HG02840 (cell line): Measurements from ENCODE around the gene SLC35C1.

Experiments
- ATAC-seq: cut with Tn5 transposase; IDR thresholded peaks from one replicate; pipeline ENCODE4 v1.9.1; 2021; ENCODE audit warnings: mild to moderate bottlenecking, moderate library complexity, moderate number of reproducible peaks; ENCODE audit not compliant: unreplicated experiment, low FRiP score

The SLC35C1 gene

GRCh38 chr11:45804761-45805304, at the start of gene SLC35C1:
SLC35C1 (plus strand) TSS chr11:45805149; CDS start chr11:45805802, 653 bp downstream.
- peak; percentile 92 for ATAC-seq

- no peak for ATAC-seq
Observed at GRCh38 chr11:45755281-45755859, 49.6 kb upstream of the SLC35C1 start.

- ATAC-seq, result no peak
Observed at GRCh38 chr11:45756384-45757010, 48.5 kb upstream of the SLC35C1 start.

- ATAC-seq, result no peak
Observed at GRCh38 chr11:45757672-45758071, 47.3 kb upstream of the SLC35C1 start.

- ATAC-seq, result no peak
Observed at GRCh38 chr11:45761659-45762058, 43.3 kb upstream of the SLC35C1 start.

GRCh38 chr11:45765107-45765668, 39.8 kb upstream of the SLC35C1 start:
- ATAC-seq, result no peak

GRCh38 chr11:45765836-45766235, 39.1 kb upstream of the SLC35C1 start:
- ATAC-seq, result no peak

- no peak for ATAC-seq
Observed at GRCh38 chr11:45766469-45766868, 38.5 kb upstream of the SLC35C1 start.

GRCh38 chr11:45768486-45768885, 36.5 kb upstream of the SLC35C1 start:
- no peak for ATAC-seq

- no peak for ATAC-seq
Observed at GRCh38 chr11:45769960-45770359, 35.0 kb upstream of the SLC35C1 start.

- ATAC-seq, result no peak
Observed at GRCh38 chr11:45771193-45771565, 33.8 kb upstream of the SLC35C1 start.

- no peak for ATAC-seq
Observed at GRCh38 chr11:45771566-45772448, 33.1 kb upstream of the SLC35C1 start.

GRCh38 chr11:45772449-45772774, 32.5 kb upstream of the SLC35C1 start:
- ATAC-seq, result no peak

GRCh38 chr11:45772986-45773785, 31.8 kb upstream of the SLC35C1 start:
- ATAC-seq, result no peak

- ATAC-seq, result no peak
Observed at GRCh38 chr11:45773786-45774655, 30.9 kb upstream of the SLC35C1 start.

GRCh38 chr11:45774786-45775185, 30.2 kb upstream of the SLC35C1 start:
- ATAC-seq, result no peak

GRCh38 chr11:45777127-45777969, 27.6 kb upstream of the SLC35C1 start:
- ATAC-seq, result no peak

- no peak for ATAC-seq
Observed at GRCh38 chr11:45778341-45778740, 26.6 kb upstream of the SLC35C1 start.
